ENCODE data around the gene CCDC86. TPM values are rescaled to one million over a fixed set of nuclear protein-coding genes. Genes with fewer than 3 reads are reported as not detected.

CCDC86 gene
- total RNA-seq, 1 experiment from 2014 or later, result 53.5 TPM

- ChIA-PET POLR2A (no interaction called here), CTCF (interaction anchor here (1.1 to 7.9 kb wide), 2 partner anchors 18 to 32 kb away, joined by 3 to 44 read pairs; no protein-coding TSS in a partner anchor)
- TF ChIP-seq CTCF (IDR thresholded peaks at IDR 0.05) (no peak), JAZF1 (CRISPR knock-in tag; IDR thresholded peaks at IDR 0.05) (no peak), TP53 (CRISPR knock-in tag; IDR thresholded peaks at IDR 0.05) (no peak), ZNF138 (CRISPR knock-in tag; conservative IDR thresholded peaks at IDR 0.05) (no peak), ZNF281 (CRISPR knock-in tag; IDR thresholded peaks at IDR 0.05) (no peak), E2F1 (CRISPR knock-in tag; IDR thresholded peaks at IDR 0.05) (no peak)
- ATAC-seq (no peak), DNase-seq (ENCODE audit: low spot score) (no peak)
- Mint-ChIP-seq H3K4me1 (peaks cover 8% of the 10 kb centered on the region), H3K27ac (no peak overlapping the region), H3K4me3 (no peak overlapping the region), H3K36me3 (no peaks in the 10 kb centered on the region), H3K9me3 (no peaks in the 10 kb centered on the region), H3K27me3 (ENCODE audit: low read depth) (no peaks in the 10 kb centered on the region)
These were observed 27.5 kb downstream of the CCDC86 start for GRCh38 chr11:60869451-60869825.

- Mint-ChIP-seq H3K27me3 (ENCODE audit: low read depth) (no peaks in the 10 kb centered on the region), H3K4me3 (no peak overlapping the region), H3K9me3 (no peaks in the 10 kb centered on the region), H3K27ac (no peak overlapping the region), H3K36me3 (no peaks in the 10 kb centered on the region), H3K4me1 (peaks cover 8% of the 10 kb centered on the region)
- TF ChIP-seq FOXK1 (CRISPR knock-in tag; IDR thresholded peaks at IDR 0.05) (no peak), OVOL2 (CRISPR knock-in tag; IDR thresholded peaks at IDR 0.05; ENCODE audit: borderline replicate concordance) (no peak), CDX4 (CRISPR knock-in tag; IDR thresholded peaks at IDR 0.05; ENCODE audit: borderline replicate concordance) (no peak), NR1H2 (CRISPR knock-in tag; IDR thresholded peaks at IDR 0.05) (no peak), GABPB1 (CRISPR knock-in tag; IDR thresholded peaks at IDR 0.05) (no peak), ZNF138 (CRISPR knock-in tag; conservative IDR thresholded peaks at IDR 0.05) (no peak)
- POLR2A ChIA-PET, result no interaction called here
- CTCF ChIA-PET, result interaction anchor here (0.6 to 7.9 kb wide), 7 partner anchors 17 to 111 kb away, joined by 3 to 44 read pairs (median 6); no protein-coding TSS in a partner anchor
- no peak; the same call in 1 of the 2 replicates for ATAC-seq
- no peak for DNase-seq (ENCODE audit: low spot score)
These were observed 28.4 kb downstream of the CCDC86 start for GRCh38 chr11:60870276-60870675.

- DNase-seq (ENCODE audit: low spot score) (no peak), ATAC-seq (no peak)
- Mint-ChIP-seq H3K27me3 (ENCODE audit: low read depth) (no peaks in the 10 kb centered on the region), H3K36me3 (no peaks in the 10 kb centered on the region), H3K27ac (no peak overlapping the region), H3K9me3 (no peaks in the 10 kb centered on the region), H3K4me3 (no peak overlapping the region), H3K4me1 (peaks cover 8% of the 10 kb centered on the region)
- ChIA-PET POLR2A (no interaction called here), CTCF (interaction anchor here (0.6 to 7.9 kb wide), 8 partner anchors 17 to 111 kb away, joined by 3 to 44 read pairs (median 6); no protein-coding TSS in a partner anchor)
- TF ChIP-seq JAZF1 (CRISPR knock-in tag; IDR thresholded peaks at IDR 0.05) (no peak), ZBTB21 (CRISPR knock-in tag; IDR thresholded peaks at IDR 0.05; ENCODE audit: borderline replicate concordance) (no peak), MLX (CRISPR knock-in tag; IDR thresholded peaks at IDR 0.05) (no peak), ERG (CRISPR knock-in tag; IDR thresholded peaks at IDR 0.05) (no peak), CREB1 (CRISPR knock-in tag; IDR thresholded peaks at IDR 0.05) (no peak), ZNF121 (CRISPR knock-in tag; IDR thresholded peaks at IDR 0.05) (no peak), RELA (CRISPR knock-in tag; IDR thresholded peaks at IDR 0.05; ENCODE audit: borderline replicate concordance) (no peak), RORB (CRISPR knock-in tag; IDR thresholded peaks at IDR 0.05) (no peak), ZNF396 (CRISPR knock-in tag; IDR thresholded peaks at IDR 0.05; ENCODE audit: borderline replicate concordance) (no peak), GRHL2 (CRISPR knock-in tag; IDR thresholded peaks at IDR 0.05; ENCODE audit: insufficient replicate concordance, severe bottlenecking) (no peak), FOXJ3 (CRISPR knock-in tag; IDR thresholded peaks at IDR 0.05; ENCODE audit: borderline replicate concordance) (no peak)
These were observed 28.9 kb downstream of the CCDC86 start for GRCh38 chr11:60870733-60871377.
